Loucy (cell line): Measurements from ENCODE around the gene FRAS1.

Experiments used
- H2AFZ ChIP-seq: fragments of 200-600 bp; sonication (generic); 2 replicates; pipeline ENCODE4 v1.6.0; 2016; ENCODE audit warnings: antibody characterized with exemption, mild to moderate bottlenecking, low read length, moderate library complexity
- H3F3A ChIP-seq: fragments of 200-600 bp; 2 replicates; pipeline ENCODE4 v1.6.0; 2016; ENCODE audit warnings: antibody characterized with exemption, low read depth, mild to moderate bottlenecking
- H3K27me3 ChIP-seq: fragments of 200-600 bp; sonication (generic); 2 replicates; pipeline ENCODE4 v1.6.1; 2014; ENCODE audit warnings: low read length, mild to moderate bottlenecking; ENCODE audit not compliant: insufficient read depth, poor library complexity, severe bottlenecking
- H3K36me3 ChIP-seq: fragments of 200-600 bp; sonication (generic); 2 replicates; pipeline ENCODE4 v1.6.1; 2016; ENCODE audit warnings: low read length; ENCODE audit not compliant: insufficient read depth
- H3K4me1 ChIP-seq: fragments of 200-600 bp; sonication (generic); 2 replicates; pipeline ENCODE4 v1.5.1; 2014; ENCODE audit warnings: low read length, mild to moderate bottlenecking; ENCODE audit not compliant: insufficient read depth, poor library complexity, severe bottlenecking
- H3K4me2 ChIP-seq: fragments of 200-600 bp; sonication (generic); 2 replicates; pipeline ENCODE4 v1.6.0; 2014; ENCODE audit warnings: antibody characterized with exemption, low read length, low read depth, mild to moderate bottlenecking; ENCODE audit not compliant: poor library complexity, severe bottlenecking
- H3K4me3 ChIP-seq: fragments of 200-600 bp; sonication (generic); 2 replicates; pipeline ENCODE4 v1.5.1; 2014; ENCODE audit warnings: low read length, mild to moderate bottlenecking, mixed read lengths; ENCODE audit not compliant: poor library complexity, severe bottlenecking
- H3K79me2 ChIP-seq: fragments of 200-600 bp; sonication (generic); 2 replicates; pipeline ENCODE4 v1.6.1; 2014; ENCODE audit warnings: low read length; ENCODE audit not compliant: insufficient read depth
- H3K9ac ChIP-seq: fragments of 200-600 bp; sonication (generic); 2 replicates; pipeline ENCODE4 v1.6.0; 2014; ENCODE audit warnings: mild to moderate bottlenecking, low read depth, low read length, moderate library complexity; ENCODE audit not compliant: poor library complexity, severe bottlenecking
- H3K9me2 ChIP-seq: fragments of 200-600 bp; sonication (generic); replicated peaks from 2 replicates; pipeline ENCODE4 v1.6.1; 2016; ENCODE audit warnings: low read depth, low read length, mixed read lengths
- H3K9me3 ChIP-seq: fragments of 200-600 bp; sonication (generic); 2 replicates; pipeline ENCODE4 v1.6.1; 2014; ENCODE audit warnings: mild to moderate bottlenecking, antibody characterized with exemption, low read length, low read depth; ENCODE audit not compliant: insufficient read depth
- H4K20me1 ChIP-seq: fragments of 200-600 bp; sonication (generic); 2 replicates; pipeline ENCODE4 v1.6.0; 2014; ENCODE audit warnings: antibody characterized with exemption, low read length, mild to moderate bottlenecking; ENCODE audit not compliant: insufficient read depth, poor library complexity, severe bottlenecking
- EZH2phosphoT487 ChIP-seq: fragments of 200-600 bp; IDR thresholded peaks from 2 replicates; pipeline ENCODE4 v1.6.1; 2018; ENCODE audit warnings: antibody characterized with exemption, mild to moderate bottlenecking, moderate library complexity, borderline replicate concordance
- TF ChIP-seq, protein P1 (sequence below): fragments of 200-600 bp; sonication (generic); conservative IDR thresholded peaks from 2 replicates; pipeline ENCODE4 v1.5.1; 2014; ENCODE audit warnings: mild to moderate bottlenecking, antibody characterized with exemption, low read length

Gene FRAS1

DNA sequence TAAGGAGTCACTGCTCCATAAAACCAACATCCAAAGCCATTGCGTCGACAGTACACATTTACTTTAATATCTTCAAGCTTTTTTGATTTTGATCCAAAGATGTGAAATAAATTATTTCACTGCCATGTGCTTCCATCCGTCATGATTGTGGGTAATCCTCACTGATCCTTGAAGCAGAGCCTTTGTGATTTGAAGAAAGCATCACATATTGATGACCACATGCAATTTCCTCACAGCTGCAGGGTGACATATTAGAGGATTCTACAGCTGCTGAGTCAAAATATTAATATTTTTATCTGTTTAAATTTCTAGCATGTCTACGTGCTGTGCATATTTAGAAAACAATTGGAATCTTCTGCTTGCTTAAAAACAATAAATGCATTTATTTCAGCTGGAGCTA is 297.7 kb downstream of the FRAS1 start:
- no peaks in the 10 kb centered on the region for H3F3A ChIP-seq
- no peaks in the 10 kb centered on the region for H3K79me2 ChIP-seq
- no peaks in the 10 kb centered on the region for H3K36me3 ChIP-seq
- TF ChIP-seq, protein P1, sequence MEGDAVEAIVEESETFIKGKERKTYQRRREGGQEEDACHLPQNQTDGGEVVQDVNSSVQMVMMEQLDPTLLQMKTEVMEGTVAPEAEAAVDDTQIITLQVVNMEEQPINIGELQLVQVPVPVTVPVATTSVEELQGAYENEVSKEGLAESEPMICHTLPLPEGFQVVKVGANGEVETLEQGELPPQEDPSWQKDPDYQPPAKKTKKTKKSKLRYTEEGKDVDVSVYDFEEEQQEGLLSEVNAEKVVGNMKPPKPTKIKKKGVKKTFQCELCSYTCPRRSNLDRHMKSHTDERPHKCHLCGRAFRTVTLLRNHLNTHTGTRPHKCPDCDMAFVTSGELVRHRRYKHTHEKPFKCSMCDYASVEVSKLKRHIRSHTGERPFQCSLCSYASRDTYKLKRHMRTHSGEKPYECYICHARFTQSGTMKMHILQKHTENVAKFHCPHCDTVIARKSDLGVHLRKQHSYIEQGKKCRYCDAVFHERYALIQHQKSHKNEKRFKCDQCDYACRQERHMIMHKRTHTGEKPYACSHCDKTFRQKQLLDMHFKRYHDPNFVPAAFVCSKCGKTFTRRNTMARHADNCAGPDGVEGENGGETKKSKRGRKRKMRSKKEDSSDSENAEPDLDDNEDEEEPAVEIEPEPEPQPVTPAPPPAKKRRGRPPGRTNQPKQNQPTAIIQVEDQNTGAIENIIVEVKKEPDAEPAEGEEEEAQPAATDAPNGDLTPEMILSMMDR = no peak
- no peak for TF ChIP-seq EZH2phosphoT487
- H4K20me1 ChIP-seq = no peaks in the 10 kb centered on the region
- no peaks in the 10 kb centered on the region for H3K27me3 ChIP-seq
- H3K9ac ChIP-seq = no peak overlapping the region
- no peaks in the 10 kb centered on the region for H3K9me3 ChIP-seq
- H3K4me2 ChIP-seq = no peak overlapping the region
- no peak overlapping the region for H3K4me3 ChIP-seq
- H2AFZ ChIP-seq = no peak overlapping the region
- H3K4me1 ChIP-seq = no peaks in the 10 kb centered on the region
- no peaks in the 10 kb centered on the region for H3K9me2 ChIP-seq

DNA sequence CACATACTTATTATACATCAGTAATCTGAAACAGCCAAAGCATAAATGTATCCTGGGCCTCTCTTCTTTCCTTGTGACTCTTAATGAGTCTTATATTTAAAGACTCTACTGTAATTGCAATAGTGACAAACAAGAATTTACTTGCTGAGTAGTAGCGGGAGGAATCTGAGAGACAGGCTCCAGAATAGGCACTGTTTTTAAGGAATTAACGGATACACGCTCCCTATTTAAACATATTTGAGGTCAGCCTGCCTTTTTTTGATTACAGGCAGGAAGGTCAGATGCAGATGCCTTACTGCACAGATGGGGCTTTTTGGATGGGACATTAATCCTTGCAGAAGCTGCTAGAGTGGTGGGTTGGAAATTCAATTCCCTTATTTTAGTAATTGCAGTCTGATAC is 298.2 kb downstream of the FRAS1 start:
- H3K9me2 ChIP-seq = no peaks in the 10 kb centered on the region
- H3K9ac ChIP-seq = no peak overlapping the region
- H3K4me3 ChIP-seq = no peak overlapping the region
- no peak overlapping the region for H3K4me2 ChIP-seq
- no peaks in the 10 kb centered on the region for H4K20me1 ChIP-seq
- H3K9me3 ChIP-seq = no peaks in the 10 kb centered on the region
- TF ChIP-seq, protein P1 = no peak
- TF ChIP-seq EZH2phosphoT487 = no peak
- no peaks in the 10 kb centered on the region for H3K4me1 ChIP-seq
- H2AFZ ChIP-seq = no peak overlapping the region
- no peaks in the 10 kb centered on the region for H3K36me3 ChIP-seq
- no peaks in the 10 kb centered on the region for H3K79me2 ChIP-seq
- H3F3A ChIP-seq = no peaks in the 10 kb centered on the region
- no peaks in the 10 kb centered on the region for H3K27me3 ChIP-seq

DNA sequence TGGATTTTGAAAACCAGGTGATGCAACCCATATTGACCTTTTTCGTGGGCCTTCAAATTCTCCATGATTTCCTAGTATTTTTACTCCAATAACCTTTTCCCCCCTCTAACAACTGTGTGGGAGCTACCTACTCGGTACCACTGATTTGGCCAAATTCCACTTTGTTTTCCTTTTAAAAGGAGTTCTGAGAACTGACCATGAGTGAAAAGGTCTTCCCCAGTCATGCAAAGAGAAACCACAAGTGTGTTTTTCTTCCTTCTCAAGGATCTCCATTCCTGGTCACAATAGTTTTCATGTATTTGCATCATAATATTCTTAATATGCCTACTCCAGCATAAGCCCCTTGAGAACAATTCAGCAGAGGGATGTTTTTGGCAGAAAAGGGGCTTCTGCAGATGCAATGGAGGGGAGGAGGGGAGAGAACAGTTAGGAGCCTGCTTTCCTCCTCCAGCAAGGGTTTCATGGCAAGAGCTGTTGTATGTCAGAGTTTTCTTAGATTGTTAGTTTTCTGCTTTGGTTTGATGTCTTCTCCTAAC is 299.2 kb downstream of the FRAS1 start:
- H3K9me2 ChIP-seq = no peaks in the 10 kb centered on the region
- H3K36me3 ChIP-seq = no peaks in the 10 kb centered on the region
- no peaks in the 10 kb centered on the region for H4K20me1 ChIP-seq
- H3K27me3 ChIP-seq = no peaks in the 10 kb centered on the region
- no peak overlapping the region for H3K4me3 ChIP-seq
- no peaks in the 10 kb centered on the region for H3F3A ChIP-seq
- no peak for TF ChIP-seq EZH2phosphoT487
- TF ChIP-seq, protein P1 = no peak
- no peaks in the 10 kb centered on the region for H3K79me2 ChIP-seq
- no peak overlapping the region for H3K9ac ChIP-seq
- no peaks in the 10 kb centered on the region for H3K9me3 ChIP-seq
- H2AFZ ChIP-seq = no peak overlapping the region
- no peaks in the 10 kb centered on the region for H3K4me1 ChIP-seq
- H3K4me2 ChIP-seq = no peak overlapping the region
